ENCODE results near the gene ALOX12B. TPM values are rescaled to one million over a fixed set of nuclear protein-coding genes. Genes with fewer than 3 reads are reported as not detected.
A peak's percentile ranks its signal among the peaks of the same experiment; 100 is the strongest.

The ALOX12B gene
- total and polyA plus RNA-seq, 8 donors = 0.88 TPM; not detected in 7

DNA sequence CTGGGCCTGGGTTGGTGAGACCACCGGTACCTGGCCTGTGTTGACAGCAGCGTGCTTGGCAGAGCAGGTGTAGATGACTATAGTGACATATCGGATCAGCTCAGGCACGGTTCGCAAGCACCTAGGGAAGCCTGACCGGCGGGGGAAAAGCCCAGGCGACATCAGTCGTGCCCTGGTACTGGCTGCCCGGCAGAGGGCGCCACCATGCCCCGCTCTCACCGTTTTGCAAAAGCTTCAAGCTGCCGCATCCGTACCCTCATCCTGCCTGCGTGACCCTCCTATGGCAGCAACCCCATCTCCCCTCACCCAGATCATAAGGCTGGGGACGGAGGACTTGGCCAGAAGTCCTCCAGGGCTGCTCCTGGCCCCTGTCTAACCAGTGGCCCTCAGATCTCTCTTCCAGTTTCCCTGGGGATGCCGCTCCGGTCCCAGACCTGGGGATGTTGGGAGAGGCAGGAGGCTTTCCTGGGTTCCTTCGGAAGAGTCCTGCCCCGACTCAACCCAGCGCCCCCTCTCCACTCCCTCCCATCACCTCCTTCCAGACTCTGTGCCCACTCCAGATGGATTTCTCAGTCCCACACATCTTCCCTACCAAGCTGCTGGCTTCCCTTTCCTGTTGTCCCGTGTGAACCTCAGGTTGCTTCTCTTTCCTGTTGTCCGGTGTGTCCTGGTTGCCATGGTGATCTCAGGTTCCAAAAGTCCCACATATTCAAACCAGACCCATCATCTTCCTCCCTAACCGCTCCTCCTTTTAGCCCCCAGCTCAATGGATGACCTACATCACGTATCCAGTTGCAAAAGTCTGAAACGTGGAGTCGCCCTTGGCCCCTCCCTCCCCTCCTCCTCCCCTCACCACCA lies 13.7 kb downstream of the ALOX12B start:
- H3K9me3 ChIP-seq = no peaks in the 10 kb centered on the region
- DNase-seq = peak; percentile 81 to 90
- intact Hi-C loops (cut with DNase I; ENCODE audit: low total_unique reads) = no loop called here
- TF ChIP-seq, protein P1, sequence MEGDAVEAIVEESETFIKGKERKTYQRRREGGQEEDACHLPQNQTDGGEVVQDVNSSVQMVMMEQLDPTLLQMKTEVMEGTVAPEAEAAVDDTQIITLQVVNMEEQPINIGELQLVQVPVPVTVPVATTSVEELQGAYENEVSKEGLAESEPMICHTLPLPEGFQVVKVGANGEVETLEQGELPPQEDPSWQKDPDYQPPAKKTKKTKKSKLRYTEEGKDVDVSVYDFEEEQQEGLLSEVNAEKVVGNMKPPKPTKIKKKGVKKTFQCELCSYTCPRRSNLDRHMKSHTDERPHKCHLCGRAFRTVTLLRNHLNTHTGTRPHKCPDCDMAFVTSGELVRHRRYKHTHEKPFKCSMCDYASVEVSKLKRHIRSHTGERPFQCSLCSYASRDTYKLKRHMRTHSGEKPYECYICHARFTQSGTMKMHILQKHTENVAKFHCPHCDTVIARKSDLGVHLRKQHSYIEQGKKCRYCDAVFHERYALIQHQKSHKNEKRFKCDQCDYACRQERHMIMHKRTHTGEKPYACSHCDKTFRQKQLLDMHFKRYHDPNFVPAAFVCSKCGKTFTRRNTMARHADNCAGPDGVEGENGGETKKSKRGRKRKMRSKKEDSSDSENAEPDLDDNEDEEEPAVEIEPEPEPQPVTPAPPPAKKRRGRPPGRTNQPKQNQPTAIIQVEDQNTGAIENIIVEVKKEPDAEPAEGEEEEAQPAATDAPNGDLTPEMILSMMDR (IDR thresholded peaks at IDR 0.05) = peak in 5 of 7 experiments; percentile 55 to 87 (median 79)
- no peak for TF ChIP-seq EP300 (IDR thresholded peaks at IDR 0.05)
- no peaks in the 10 kb centered on the region for H3K36me3 ChIP-seq
- peaks cover 25 to 33% (median 31%) of the 10 kb centered on the region in 4 donors for H3K4me1 ChIP-seq
- H3K4me3 ChIP-seq = peak overlapping the region in 2 of 4 donors; percentile 6 to 33
- peaks cover 17 to 86% (median 73%) of the 10 kb centered on the region in 3 donors for H3K27me3 ChIP-seq
- no peak overlapping the region for H3K27ac ChIP-seq
- WGBS, 5 donors = 4 to 10% (median 5%) methylated on average over 14 to 28 of the region's 28 CpGs

DNA sequence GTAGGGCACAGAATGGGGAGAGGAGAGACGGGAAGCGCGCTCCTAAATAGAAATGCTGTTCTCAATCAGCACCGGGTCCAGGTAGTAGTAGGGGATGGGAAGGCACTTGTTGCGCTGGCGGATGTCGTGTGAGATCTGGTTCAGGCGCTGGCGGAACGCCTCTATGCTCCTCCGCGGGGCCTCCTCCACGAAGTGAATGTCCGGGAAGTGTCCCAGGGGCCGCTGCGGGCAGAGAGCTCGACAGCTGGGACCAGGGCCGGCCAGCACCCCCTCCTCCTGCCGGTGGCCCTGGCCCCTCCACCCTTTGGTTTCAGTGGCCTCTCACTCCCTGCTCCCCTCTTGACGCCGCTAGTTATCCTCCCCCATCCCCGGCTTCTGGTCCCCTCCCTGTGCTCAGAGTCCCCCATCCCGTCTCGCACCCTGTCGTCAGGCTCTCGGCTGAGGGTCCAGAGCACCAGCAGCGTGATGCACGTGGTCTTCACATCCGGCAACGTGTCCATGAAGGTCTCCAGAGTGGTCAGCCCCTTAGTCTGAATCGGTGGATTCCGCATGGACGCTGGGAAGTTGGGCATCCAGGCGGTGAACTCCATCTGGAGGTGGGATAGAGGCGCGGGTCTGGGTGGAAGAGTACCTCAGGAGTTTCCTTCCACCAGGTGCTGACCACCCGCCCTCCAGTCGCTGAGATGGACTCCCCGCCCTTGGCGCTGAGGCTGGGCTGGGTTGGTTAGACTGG lies 14.6 kb downstream of the ALOX12B start:
- intact Hi-C loops (cut with DNase I; ENCODE audit: low total_unique reads) = no loop called here
- peaks cover 32 to 39% (median 37%) of the 10 kb centered on the region in 4 donors for H3K4me1 ChIP-seq
- no peaks in the 10 kb centered on the region for H3K36me3 ChIP-seq
- TF ChIP-seq POLR2A (IDR thresholded peaks at IDR 0.05) = no peak
- TF ChIP-seq, protein P1 (IDR thresholded peaks at IDR 0.05) = no peak
- no peak overlapping the region for H3K27ac ChIP-seq
- WGBS, 5 donors = 4 to 6% (median 4%) methylated on average over 34 to 40 of the region's 40 CpGs
- DNase-seq = peak in 1 of 2 donors; percentile 54
- H3K4me3 ChIP-seq = peak overlapping the region in 3 of 4 donors; percentile 6 to 33 (median 17)
- H3K27me3 ChIP-seq = peaks cover 17 to 78% (median 66%) of the 10 kb centered on the region in 3 donors
- no peaks in the 10 kb centered on the region for H3K9me3 ChIP-seq

DNA sequence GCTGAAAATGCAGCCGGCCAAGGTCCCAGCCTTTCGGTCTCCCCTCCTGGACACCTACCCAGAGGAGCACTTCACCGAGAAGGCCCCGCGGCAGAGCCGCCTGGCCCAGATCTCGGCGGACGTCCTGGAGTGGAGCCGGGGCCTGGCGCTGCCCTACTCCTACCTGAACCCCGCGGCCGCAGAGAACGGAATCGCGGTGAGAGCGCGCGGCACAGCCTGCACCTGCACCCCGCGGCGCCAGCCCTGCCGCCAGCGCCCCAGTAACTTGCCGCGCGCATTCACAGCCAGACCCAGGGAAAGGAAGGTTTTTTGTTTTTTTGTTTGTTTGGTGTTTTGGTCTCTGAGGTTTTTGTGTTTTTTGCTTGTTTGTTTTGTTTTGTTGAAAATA lies 15.2 kb downstream of the ALOX12B start:
- Histone ChIP-seq H3K27me3 (peaks cover 17 to 73% (median 60%) of the 10 kb centered on the region in 3 donors), H3K4me1 (peaks cover 32 to 39% (median 37%) of the 10 kb centered on the region in 4 donors), H3K27ac (no peak overlapping the region), H3K36me3 (no peaks in the 10 kb centered on the region), H3K9me3 (no peaks in the 10 kb centered on the region), H3K4me3 (peak overlapping the region in 3 of 4 donors; percentile 6 to 33 (median 17))
- DNase-seq = no peak
- 6 to 11% (median 9%) methylated on average over 18 to 28 of the region's 28 CpGs for WGBS, 5 donors
- intact Hi-C loops (cut with DNase I; ENCODE audit: low total_unique reads) = no loop called here
- TF ChIP-seq EP300 (IDR thresholded peaks at IDR 0.05) (no peak), POLR2A (IDR thresholded peaks at IDR 0.05) (no peak), POLR2AphosphoS5 (IDR thresholded peaks at IDR 0.05) (no peak)
- TF ChIP-seq, protein P1 (IDR thresholded peaks at IDR 0.05) = no peak

DNA sequence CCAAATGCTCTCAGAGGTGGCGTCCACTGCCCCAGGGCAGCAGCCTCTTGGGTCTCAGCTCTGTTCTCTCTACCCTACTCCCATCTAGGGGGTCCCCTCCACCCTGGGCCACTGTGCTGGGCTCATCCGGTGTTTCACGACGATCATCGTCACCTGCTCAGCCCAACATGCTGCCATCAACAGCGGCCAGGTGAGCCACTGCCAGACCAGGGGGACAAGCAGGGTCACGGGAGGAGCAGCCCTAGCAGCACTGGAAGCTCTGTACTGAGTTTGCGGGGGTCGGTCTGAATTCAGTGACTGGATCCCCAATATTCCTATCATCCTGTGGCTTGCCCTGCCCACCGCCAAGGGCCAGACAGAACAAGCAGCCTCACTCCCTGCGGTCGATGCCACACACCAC lies 16.0 kb downstream of the ALOX12B start:
- no peak for TF ChIP-seq POLR2AphosphoS5 (IDR thresholded peaks at IDR 0.05)
- TF ChIP-seq, protein P1 (IDR thresholded peaks at IDR 0.05) = no peak
- TF ChIP-seq EP300 (IDR thresholded peaks at IDR 0.05) = no peak
- TF ChIP-seq POLR2A (IDR thresholded peaks at IDR 0.05) = no peak
- Histone ChIP-seq H3K9me3 (no peaks in the 10 kb centered on the region), H3K4me3 (no peak overlapping the region), H3K27me3 (peaks cover 17 to 69% (median 52%) of the 10 kb centered on the region in 3 donors), H3K4me1 (peaks cover 32 to 39% (median 37%) of the 10 kb centered on the region in 4 donors), H3K36me3 (no peaks in the 10 kb centered on the region), H3K27ac (no peak overlapping the region)
- WGBS, 5 donors = 77 to 89% (median 89%) methylated on average over 10 to 12 of the region's 12 CpGs
- intact Hi-C loops (cut with DNase I; ENCODE audit: low total_unique reads) = no loop called here
- DNase-seq = no peak

Data from stomach (tissue), 9 donors.